K562 (cell line): ENCODE data around the gene ZEB2. TPM values are rescaled to one million over a fixed set of nuclear protein-coding genes. Genes with fewer than 3 reads are reported as not detected.
A peak's percentile ranks its signal among the peaks of the same experiment; 100 is the strongest.

ENCODE experiments used
- BMI1 ChIP-seq: fragments of 150-350 bp; IDR thresholded peaks from 2 replicates; pipeline ENCODE4 v1.6.1; 2014; ENCODE audit warnings: low read length
- CAMTA2 ChIP-seq: fragments of 250-450 bp; sonication (Bioruptor Pico); conservative IDR thresholded peaks from 2 replicates; pipeline ENCODE4 v1.5.1; 2022
- CBX3 ChIP-seq, 2 experiments: IDR thresholded peaks; 1 replicate in 1 of 2; 2 replicates in 1 of 2; pipeline ENCODE4 v1.6.1; 2012; ENCODE audit warnings: inconsistent platforms in 2 of 2, low read length in 2 of 2, borderline replicate concordance in 1 of 2, control low read depth in 1 of 2
- EHMT2 ChIP-seq: fragments of 450-650 bp; IDR thresholded peaks from 2 replicates; pipeline ENCODE4 v1.6.1; 2018; ENCODE audit warnings: antibody characterized with exemption
- ETS2 ChIP-seq: IDR thresholded peaks from 2 replicates; pipeline ENCODE4 v1.6.1; 2016; ENCODE audit warnings: borderline replicate concordance, missing genetic modification characterization, mild to moderate bottlenecking, moderate library complexity, missing compliant biosample characterization; ENCODE audit not compliant: poor library complexity, severe bottlenecking
- ETV1 ChIP-seq: fragments of 450-650 bp; conservative IDR thresholded peaks from 2 replicates; pipeline ENCODE4 v1.6.1; 2016; ENCODE audit warnings: missing genetic modification characterization, control low read depth, low read depth, missing compliant biosample characterization
- HEY1 ChIP-seq: fragments of 250-450 bp; sonication (Bioruptor Pico); IDR thresholded peaks from 2 replicates; pipeline ENCODE4 v1.5.0; 2020; ENCODE audit warnings: mild to moderate bottlenecking, moderate library complexity, borderline replicate concordance
- HNRNPK ChIP-seq: fragments of 200-400 bp; formaldehyde crosslinking; IDR thresholded peaks from one replicate; pipeline ENCODE4 v1.6.1; 2018; ENCODE audit warnings: mild to moderate bottlenecking, low read depth, low read length; ENCODE audit not compliant: poor library complexity, severe bottlenecking
- KHSRP ChIP-seq: fragments of 450-650 bp; IDR thresholded peaks from 2 replicates; pipeline ENCODE4 v1.6.1; 2017
- NKRF ChIP-seq: fragments of 450-650 bp; IDR thresholded peaks from 2 replicates; pipeline ENCODE4 v1.6.1; 2016; ENCODE audit warnings: borderline replicate concordance
- PHTF2 ChIP-seq: fragments of 250-450 bp; sonication (Bioruptor Pico); IDR thresholded peaks from 2 replicates; pipeline ENCODE4 v1.5.0; 2021; ENCODE audit warnings: mild to moderate bottlenecking
- PREB ChIP-seq: sonication (generic); formaldehyde crosslinking; IDR thresholded peaks from 2 replicates; pipeline ENCODE4 v1.8.1; 2023; ENCODE audit warnings: mild to moderate bottlenecking, missing genetic modification reagents
- SAFB2 ChIP-seq: fragments of 200-400 bp; formaldehyde crosslinking; IDR thresholded peaks from 2 replicates; pipeline ENCODE4 v1.6.1; 2018; ENCODE audit warnings: borderline replicate concordance, low read length, low read depth, moderate library complexity; ENCODE audit not compliant: severe bottlenecking
- SMAD2 ChIP-seq: fragments of 150-350 bp; IDR thresholded peaks from 2 replicates; pipeline ENCODE4 v1.6.1; 2014; ENCODE audit warnings: low read depth, mild to moderate bottlenecking, low read length
- SMARCB1 ChIP-seq: IDR thresholded peaks from 2 replicates; pipeline ENCODE4 v1.6.1; 2011; ENCODE audit warnings: improper control_type of control experiment, low read depth; ENCODE audit not compliant: insufficient read length
- SRSF9 ChIP-seq: fragments of 200-400 bp; formaldehyde crosslinking; IDR thresholded peaks from 2 replicates; pipeline ENCODE4 v1.6.1; 2017; ENCODE audit warnings: low read depth, low read length, borderline replicate concordance
- SUPT5H ChIP-seq: fragments of 450-650 bp; IDR thresholded peaks from 2 replicates; pipeline ENCODE4 v1.6.1; 2016
- TCF3 ChIP-seq: sonication (generic); formaldehyde crosslinking; IDR thresholded peaks from 2 replicates; pipeline ENCODE4 v1.4.0; 2020; ENCODE audit warnings: mild to moderate bottlenecking, missing genetic modification reagents
- TEAD2 ChIP-seq: fragments of 450-650 bp; IDR thresholded peaks from 2 replicates; pipeline ENCODE4 v1.6.1; 2016; ENCODE audit warnings: missing genetic modification characterization, control low read depth, missing compliant biosample characterization
- THRB ChIP-seq: fragments of 450-650 bp; formaldehyde crosslinking; conservative IDR thresholded peaks from 2 replicates; pipeline ENCODE4 v1.4.0; 2022; ENCODE audit warnings: mild to moderate bottlenecking, missing genetic modification characterization
- ZNF707 ChIP-seq: fragments of 250-450 bp; sonication (Bioruptor Pico); conservative IDR thresholded peaks from 2 replicates; pipeline ENCODE4 v1.8.0; 2022; ENCODE audit warnings: inconsistent platforms, mild to moderate bottlenecking, moderate library complexity
- polyA plus RNA-seq, 8 experiments: library from polyadenylated mRNA; depleted of rRNA in 4 of 8; stranded (reverse) in 5 of 8; unstranded in 3 of 8; fragments of >200 nt; fragmentation: Nextera tagmentation in 2 of 8; fragmentation: Illumina TruSeq in 1 of 8; extraction: Ambion mirVana in 2 of 8; extraction: Trizol in 1 of 8; gene quantifications; 2 replicates each; pipeline versions ENCODE4 v1.2.1 to v1.2.3, GENCODE V29; 2011 to 2014; ENCODE audit warnings: inconsistent platforms in 1 of 8, missing spikeins in 1 of 8
- total RNA-seq, 7 experiments: library from RNA; depleted of rRNA in 6 of 7; stranded (reverse); fragments of >200 nt in 6 of 7; fragmentation: Illumina TruSeq in 2 of 7; extraction: Trizol in 2 of 7; gene quantifications; 2 replicates each; pipeline versions ENCODE4 v1.2.1 to v1.2.3, GENCODE V29; 2011 to 2021; ENCODE audit warnings: low replicate concordance in 1 of 7
- TF ChIP-seq, protein P1 (sequence below): fragments of 200-800 bp; sonication (Bioruptor generic); IDR thresholded peaks from 2 replicates; pipeline ENCODE4 v1.6.1; 2017; ENCODE audit warnings: missing genetic modification characterization, missing compliant biosample characterization
- TF ChIP-seq, protein P2 (sequence below): fragments of 200-800 bp; sonication (Bioruptor generic); IDR thresholded peaks from 2 replicates; pipeline ENCODE4 v1.6.1; 2017; ENCODE audit warnings: missing genetic modification characterization, missing compliant biosample characterization

Gene ZEB2
- total and polyA plus RNA-seq, 9 of the 15 experiments (the other 6 are each of a cell fraction or from before 2014, with no cell fraction given) = 15.1 to 113 (median 72.3) TPM

DNA sequence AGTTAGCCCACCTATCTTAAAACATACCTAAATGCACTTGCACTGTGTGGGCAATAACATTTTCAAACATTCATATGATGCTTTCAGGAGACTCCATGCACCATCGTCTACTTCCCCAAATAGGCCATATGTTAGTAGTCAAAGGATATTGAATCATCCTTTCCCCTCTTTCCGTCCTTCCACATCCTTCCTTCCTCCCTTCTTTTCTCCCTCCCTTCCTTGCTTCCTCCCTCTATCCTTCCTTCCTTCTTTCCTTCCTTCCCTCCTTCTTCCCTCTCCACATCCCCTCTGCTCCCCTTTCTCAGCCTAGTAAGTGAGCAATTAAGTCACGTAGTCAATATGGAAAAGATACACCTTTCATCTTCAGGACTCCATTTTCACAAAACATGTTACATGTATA lies 73.8 kb downstream of the ZEB2 start (continued):
- no peak for TF ChIP-seq TEAD2 (tag)
- TF ChIP-seq TCF3 (CRISPR knock-in tag) = no peak
- TF ChIP-seq HNRNPK = no peak
- no peak for TF ChIP-seq BMI1
- TF ChIP-seq EHMT2 = peak; percentile 82
- no peak for TF ChIP-seq SMAD2
- TF ChIP-seq CBX3 (IDR thresholded peaks at IDR 0.05; ENCODE audit: borderline replicate concordance in 1 of 2, low read length in 2 of 2) = peak in 1 of 2 experiments; percentile 58; a peak in 1 of 3 replicates
- no peak for TF ChIP-seq HEY1
- TF ChIP-seq, protein P1, sequence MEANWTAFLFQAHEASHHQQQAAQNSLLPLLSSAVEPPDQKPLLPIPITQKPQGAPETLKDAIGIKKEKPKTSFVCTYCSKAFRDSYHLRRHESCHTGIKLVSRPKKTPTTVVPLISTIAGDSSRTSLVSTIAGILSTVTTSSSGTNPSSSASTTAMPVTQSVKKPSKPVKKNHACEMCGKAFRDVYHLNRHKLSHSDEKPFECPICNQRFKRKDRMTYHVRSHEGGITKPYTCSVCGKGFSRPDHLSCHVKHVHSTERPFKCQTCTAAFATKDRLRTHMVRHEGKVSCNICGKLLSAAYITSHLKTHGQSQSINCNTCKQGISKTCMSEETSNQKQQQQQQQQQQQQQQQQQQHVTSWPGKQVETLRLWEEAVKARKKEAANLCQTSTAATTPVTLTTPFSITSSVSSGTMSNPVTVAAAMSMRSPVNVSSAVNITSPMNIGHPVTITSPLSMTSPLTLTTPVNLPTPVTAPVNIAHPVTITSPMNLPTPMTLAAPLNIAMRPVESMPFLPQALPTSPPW (CRISPR knock-in tag) = no peak
- no peak for TF ChIP-seq PHTF2 (CRISPR knock-in tag)
- no peak for TF ChIP-seq ETS2 (tag)
- TF ChIP-seq SAFB2 = no peak
- no peak for TF ChIP-seq CAMTA2 (CRISPR knock-in tag)
- TF ChIP-seq SRSF9 = no peak
- TF ChIP-seq ETV1 (tag) = no peak
- no peak for TF ChIP-seq PREB (CRISPR knock-in tag)
- TF ChIP-seq SMARCB1 = no peak
- TF ChIP-seq, protein P2, sequence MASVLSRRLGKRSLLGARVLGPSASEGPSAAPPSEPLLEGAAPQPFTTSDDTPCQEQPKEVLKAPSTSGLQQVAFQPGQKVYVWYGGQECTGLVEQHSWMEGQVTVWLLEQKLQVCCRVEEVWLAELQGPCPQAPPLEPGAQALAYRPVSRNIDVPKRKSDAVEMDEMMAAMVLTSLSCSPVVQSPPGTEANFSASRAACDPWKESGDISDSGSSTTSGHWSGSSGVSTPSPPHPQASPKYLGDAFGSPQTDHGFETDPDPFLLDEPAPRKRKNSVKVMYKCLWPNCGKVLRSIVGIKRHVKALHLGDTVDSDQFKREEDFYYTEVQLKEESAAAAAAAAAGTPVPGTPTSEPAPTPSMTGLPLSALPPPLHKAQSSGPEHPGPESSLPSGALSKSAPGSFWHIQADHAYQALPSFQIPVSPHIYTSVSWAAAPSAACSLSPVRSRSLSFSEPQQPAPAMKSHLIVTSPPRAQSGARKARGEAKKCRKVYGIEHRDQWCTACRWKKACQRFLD (CRISPR knock-in tag) = no peak
- peak; percentile 57; the same call in 1 of the 2 replicates for TF ChIP-seq SUPT5H
- no peak for TF ChIP-seq ZNF707 (CRISPR knock-in tag)
- TF ChIP-seq THRB (CRISPR knock-in tag) = 0 out of 2 replicates have a peak, but pooled peaks have one; percentile 60
- no peak for TF ChIP-seq KHSRP
- TF ChIP-seq NKRF = no peak
